ENCODE data around the gene PIP4P1.

DNA sequence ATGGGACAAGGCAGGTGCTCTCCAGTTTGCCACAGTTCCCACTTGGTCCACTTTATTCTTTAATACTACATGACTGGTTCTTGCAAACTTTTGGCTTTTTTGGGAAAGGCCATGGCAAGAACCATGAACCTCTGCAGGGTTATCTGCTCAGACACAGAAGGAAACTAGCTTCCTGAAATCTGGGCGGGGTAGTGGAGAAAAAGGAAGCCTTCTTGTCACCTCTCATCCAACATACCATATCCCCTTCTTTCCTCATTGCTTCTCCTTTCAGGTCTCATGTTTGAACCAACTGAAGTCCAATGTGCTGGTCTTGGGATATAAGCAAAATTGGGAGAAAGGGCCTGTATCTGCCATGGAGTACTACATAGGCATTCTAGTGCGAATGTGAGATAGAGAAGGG lies 19.8 kb downstream of the PIP4P1 start:
- TF ChIP-seq, protein P1, sequence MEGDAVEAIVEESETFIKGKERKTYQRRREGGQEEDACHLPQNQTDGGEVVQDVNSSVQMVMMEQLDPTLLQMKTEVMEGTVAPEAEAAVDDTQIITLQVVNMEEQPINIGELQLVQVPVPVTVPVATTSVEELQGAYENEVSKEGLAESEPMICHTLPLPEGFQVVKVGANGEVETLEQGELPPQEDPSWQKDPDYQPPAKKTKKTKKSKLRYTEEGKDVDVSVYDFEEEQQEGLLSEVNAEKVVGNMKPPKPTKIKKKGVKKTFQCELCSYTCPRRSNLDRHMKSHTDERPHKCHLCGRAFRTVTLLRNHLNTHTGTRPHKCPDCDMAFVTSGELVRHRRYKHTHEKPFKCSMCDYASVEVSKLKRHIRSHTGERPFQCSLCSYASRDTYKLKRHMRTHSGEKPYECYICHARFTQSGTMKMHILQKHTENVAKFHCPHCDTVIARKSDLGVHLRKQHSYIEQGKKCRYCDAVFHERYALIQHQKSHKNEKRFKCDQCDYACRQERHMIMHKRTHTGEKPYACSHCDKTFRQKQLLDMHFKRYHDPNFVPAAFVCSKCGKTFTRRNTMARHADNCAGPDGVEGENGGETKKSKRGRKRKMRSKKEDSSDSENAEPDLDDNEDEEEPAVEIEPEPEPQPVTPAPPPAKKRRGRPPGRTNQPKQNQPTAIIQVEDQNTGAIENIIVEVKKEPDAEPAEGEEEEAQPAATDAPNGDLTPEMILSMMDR (IDR thresholded peaks at IDR 0.05): no peak
- TF ChIP-seq EP300 (IDR thresholded peaks at IDR 0.05): no peak
- TF ChIP-seq POLR2A (IDR thresholded peaks at IDR 0.05): no peak

All from sigmoid colon (tissue), 4 donors.